ENCODE results near the gene PDE6A. TPM values are rescaled to one million over a fixed set of nuclear protein-coding genes. Genes with fewer than 3 reads are reported as not detected.

Gene PDE6A
- total and polyA plus RNA-seq, 9 of the 15 experiments (the other 6 are each of a cell fraction or from before 2014, with no cell fraction given), result 0.01 to 0.04 (median 0.01) TPM; not detected in 6

DNA sequence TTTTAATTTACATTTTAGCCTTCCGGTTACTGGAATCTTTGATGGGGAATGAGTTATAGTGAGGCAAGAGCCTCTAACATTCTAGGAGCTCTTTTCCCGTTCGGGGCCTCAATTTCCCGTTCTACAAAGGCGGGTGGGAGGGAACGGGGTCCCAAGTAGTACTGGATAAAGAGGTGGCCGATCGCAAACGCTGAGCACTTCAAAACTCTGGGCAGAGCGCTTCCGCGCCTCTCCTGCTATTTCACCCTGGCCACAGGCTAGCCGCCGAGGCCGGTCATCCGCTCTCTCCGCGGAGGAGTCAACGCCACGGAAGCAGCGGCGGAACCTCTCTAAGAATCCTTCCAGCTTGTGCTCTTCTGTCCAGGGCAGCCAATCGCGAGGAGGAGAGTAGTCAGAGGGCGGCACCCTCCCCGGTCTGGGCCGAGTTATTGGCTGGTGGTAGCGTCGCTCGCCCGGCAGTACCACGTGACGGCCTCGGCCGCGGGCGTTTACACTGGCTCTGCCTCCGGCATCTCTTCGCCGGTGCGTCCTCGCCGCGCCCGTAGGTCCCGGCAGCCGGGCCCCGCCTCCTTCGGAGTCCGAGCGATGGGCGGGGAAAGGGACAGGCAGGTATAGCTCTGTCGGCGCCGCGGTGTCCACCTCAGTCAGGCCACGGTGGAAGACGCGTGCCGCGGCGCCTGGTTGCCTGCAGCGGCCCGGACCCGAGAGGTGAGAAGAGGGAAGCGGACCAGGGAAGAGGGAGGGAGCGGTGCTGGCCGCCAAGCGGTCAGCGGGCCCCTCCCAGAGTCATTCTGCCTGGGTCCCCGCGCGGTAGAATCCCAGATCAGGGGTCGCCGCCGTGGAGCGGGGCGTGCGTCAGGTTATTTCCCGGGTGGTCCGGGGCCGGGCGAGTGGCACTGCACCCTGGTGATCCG lies 15.9 kb upstream of the PDE6A start, which contains the start of gene SLC26A2 (continued):
- TF ChIP-seq KDM5B (IDR thresholded peaks at IDR 0.05; ENCODE audit: insufficient replicate concordance, low read depth, low read length) (peak; percentile 93), ZNF551 (CRISPR knock-in tag; IDR thresholded peaks at IDR 0.05) (no peak), SP2 (IDR thresholded peaks at IDR 0.05; ENCODE audit: extremely low read depth, low read depth, low read length, poor library complexity, severe bottlenecking) (peak; percentile 87), HDAC2 (IDR thresholded peaks at IDR 0.05) (peak; percentile 12; the same call in 1 of the 2 replicates), ZNF124 (CRISPR knock-in tag; IDR thresholded peaks at IDR 0.05) (no peak), KAT2B (IDR thresholded peaks at IDR 0.05; ENCODE audit: low read depth, low read length) (no peak), CBX1 (IDR thresholded peaks at IDR 0.05; ENCODE audit: low read depth) (no peak), EGR1 (conservative IDR thresholded peaks at IDR 0.05) (no peak), PCBP2 (IDR thresholded peaks at IDR 0.05; ENCODE audit: low read depth, low read length, poor library complexity, severe bottlenecking) (no peak), ZKSCAN1 (IDR thresholded peaks at IDR 0.05; ENCODE audit: low read depth, low read length) (no peak; the same call in 1 of the 2 replicates), DACH1 (IDR thresholded peaks at IDR 0.05; ENCODE audit: partially characterized antibody) (no peak), PHTF2 (CRISPR knock-in tag; IDR thresholded peaks at IDR 0.05) (no peak), NONO (IDR thresholded peaks at IDR 0.05; ENCODE audit: low read depth in 2 of 2, low read length in 1 of 2) (0 out of 4 replicates have a peak, but pooled peaks of 1 of the 2 experiments have one; percentile 27), PHF20 (IDR thresholded peaks at IDR 0.05; ENCODE audit: partially characterized antibody) (peak; percentile 62)
- TF ChIP-seq, protein P1, sequence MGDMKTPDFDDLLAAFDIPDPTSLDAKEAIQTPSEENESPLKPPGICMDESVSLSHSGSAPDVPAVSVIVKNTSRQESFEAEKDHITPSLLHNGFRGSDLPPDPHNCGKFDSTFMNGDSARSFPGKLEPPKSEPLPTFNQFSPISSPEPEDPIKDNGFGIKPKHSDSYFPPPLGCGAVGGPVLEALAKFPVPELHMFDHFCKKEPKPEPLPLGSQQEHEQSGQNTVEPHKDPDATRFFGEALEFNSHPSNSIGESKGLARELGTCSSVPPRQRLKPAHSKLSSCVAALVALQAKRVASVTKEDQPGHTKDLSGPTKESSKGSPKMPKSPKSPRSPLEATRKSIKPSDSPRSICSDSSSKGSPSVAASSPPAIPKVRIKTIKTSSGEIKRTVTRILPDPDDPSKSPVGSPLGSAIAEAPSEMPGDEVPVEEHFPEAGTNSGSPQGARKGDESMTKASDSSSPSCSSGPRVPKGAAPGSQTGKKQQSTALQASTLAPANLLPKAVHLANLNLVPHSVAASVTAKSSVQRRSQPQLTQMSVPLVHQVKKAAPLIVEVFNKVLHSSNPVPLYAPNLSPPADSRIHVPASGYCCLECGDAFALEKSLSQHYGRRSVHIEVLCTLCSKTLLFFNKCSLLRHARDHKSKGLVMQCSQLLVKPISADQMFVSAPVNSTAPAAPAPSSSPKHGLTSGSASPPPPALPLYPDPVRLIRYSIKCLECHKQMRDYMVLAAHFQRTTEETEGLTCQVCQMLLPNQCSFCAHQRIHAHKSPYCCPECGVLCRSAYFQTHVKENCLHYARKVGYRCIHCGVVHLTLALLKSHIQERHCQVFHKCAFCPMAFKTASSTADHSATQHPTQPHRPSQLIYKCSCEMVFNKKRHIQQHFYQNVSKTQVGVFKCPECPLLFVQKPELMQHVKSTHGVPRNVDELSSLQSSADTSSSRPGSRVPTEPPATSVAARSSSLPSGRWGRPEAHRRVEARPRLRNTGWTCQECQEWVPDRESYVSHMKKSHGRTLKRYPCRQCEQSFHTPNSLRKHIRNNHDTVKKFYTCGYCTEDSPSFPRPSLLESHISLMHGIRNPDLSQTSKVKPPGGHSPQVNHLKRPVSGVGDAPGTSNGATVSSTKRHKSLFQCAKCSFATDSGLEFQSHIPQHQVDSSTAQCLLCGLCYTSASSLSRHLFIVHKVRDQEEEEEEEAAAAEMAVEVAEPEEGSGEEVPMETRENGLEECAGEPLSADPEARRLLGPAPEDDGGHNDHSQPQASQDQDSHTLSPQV (IDR thresholded peaks at IDR 0.05), result peak; percentile 66
- TF ChIP-seq, protein P2, sequence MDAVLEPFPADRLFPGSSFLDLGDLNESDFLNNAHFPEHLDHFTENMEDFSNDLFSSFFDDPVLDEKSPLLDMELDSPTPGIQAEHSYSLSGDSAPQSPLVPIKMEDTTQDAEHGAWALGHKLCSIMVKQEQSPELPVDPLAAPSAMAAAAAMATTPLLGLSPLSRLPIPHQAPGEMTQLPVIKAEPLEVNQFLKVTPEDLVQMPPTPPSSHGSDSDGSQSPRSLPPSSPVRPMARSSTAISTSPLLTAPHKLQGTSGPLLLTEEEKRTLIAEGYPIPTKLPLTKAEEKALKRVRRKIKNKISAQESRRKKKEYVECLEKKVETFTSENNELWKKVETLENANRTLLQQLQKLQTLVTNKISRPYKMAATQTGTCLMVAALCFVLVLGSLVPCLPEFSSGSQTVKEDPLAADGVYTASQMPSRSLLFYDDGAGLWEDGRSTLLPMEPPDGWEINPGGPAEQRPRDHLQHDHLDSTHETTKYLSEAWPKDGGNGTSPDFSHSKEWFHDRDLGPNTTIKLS (IDR thresholded peaks at IDR 0.05; ENCODE audit: borderline replicate concordance, low read depth), result peak; percentile 88
- TF ChIP-seq, protein P3, sequence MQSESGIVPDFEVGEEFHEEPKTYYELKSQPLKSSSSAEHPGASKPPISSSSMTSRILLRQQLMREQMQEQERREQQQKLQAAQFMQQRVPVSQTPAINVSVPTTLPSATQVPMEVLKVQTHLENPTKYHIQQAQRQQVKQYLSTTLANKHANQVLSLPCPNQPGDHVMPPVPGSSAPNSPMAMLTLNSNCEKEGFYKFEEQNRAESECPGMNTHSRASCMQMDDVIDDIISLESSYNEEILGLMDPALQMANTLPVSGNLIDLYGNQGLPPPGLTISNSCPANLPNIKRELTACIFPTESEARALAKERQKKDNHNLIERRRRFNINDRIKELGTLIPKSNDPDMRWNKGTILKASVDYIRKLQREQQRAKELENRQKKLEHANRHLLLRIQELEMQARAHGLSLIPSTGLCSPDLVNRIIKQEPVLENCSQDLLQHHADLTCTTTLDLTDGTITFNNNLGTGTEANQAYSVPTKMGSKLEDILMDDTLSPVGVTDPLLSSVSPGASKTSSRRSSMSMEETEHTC (IDR thresholded peaks at IDR 0.05), result 0 out of 2 replicates have a peak, but pooled peaks have one; percentile 24
